ENCODE data around the gene SECTM1.
"Not testable (repeated sequence)": the region's sequence is repeated elsewhere in the genome, so short reads cannot be mapped to it uniquely, and the experiment has no call there.

SECTM1 gene

GRCh38 chr17:82333279-82334171, at the start of gene SECTM1:
SECTM1 (minus strand) TSS chr17:82333766; CDS start chr17:82327240, 6,526 bp downstream.
- DNase-seq: no peak

GRCh38 chr17:82382933-82383255, 49.3 kb upstream of the SECTM1 start:
- no peak for DNase-seq

GRCh38 chr17:82382220-82382932, 48.8 kb upstream of the SECTM1 start:
- not testable (repeated sequence) for DNase-seq

DNA sequence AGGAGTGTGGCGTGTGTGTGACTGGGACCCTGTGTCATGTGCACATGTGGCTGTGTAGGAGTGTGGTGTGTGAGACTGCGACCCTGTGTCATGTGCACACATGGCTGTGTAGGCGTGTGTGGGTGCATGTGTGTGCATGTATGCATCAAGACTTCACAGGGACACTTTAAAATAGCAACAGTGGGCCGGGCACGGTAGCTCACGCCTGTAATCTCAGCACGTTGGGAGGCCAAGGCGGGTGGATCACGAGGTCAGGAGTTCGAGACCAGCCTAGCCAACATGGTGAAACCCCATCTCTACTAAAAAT, 48.1 kb upstream of the SECTM1 start:
- DNase-seq: not testable (repeated sequence)

DNA sequence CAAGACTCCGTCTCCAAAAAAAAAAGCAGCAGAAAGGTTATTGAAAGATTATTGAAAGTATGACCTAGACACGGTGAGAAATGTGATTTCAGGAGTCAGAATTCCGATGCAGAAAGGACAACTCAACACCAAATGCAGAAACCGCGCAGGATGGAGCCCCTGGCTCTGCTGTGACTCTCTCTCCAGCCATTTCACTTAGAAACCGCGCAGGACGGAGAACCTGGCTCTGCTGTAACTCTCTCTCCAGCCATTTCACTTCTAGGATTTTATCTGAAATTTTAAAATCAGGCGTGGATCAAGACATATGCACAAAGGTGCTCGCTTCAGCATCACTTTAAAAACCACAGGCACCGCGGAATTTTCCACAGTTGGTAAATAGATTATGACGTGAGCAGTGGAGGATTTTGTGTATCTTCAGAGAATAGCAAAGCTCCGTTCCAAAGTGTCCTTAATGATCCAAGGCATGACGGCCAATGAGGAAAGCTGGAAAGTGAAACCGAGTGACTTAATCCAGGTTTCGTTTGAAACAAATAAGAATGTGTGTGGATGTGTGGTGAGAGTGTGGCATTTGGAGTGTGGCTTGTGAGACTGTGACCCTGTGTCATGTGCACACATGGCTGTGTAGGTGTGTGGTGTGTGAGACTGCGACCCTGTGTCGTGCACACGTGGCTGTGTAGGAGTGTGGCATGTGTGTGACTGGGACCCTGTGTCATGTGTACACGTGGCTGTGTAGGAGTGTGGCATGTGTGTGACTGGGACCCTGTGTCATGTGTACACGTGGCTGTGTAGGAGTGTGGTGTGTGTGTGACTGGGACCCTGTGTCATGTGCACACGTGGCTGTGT, 47.5 kb upstream of the SECTM1 start:
- DNase-seq: no peak

- no peak for DNase-seq
These were observed 45.1 kb upstream of the SECTM1 start for GRCh38 chr17:82378741-82379021.

DNA sequence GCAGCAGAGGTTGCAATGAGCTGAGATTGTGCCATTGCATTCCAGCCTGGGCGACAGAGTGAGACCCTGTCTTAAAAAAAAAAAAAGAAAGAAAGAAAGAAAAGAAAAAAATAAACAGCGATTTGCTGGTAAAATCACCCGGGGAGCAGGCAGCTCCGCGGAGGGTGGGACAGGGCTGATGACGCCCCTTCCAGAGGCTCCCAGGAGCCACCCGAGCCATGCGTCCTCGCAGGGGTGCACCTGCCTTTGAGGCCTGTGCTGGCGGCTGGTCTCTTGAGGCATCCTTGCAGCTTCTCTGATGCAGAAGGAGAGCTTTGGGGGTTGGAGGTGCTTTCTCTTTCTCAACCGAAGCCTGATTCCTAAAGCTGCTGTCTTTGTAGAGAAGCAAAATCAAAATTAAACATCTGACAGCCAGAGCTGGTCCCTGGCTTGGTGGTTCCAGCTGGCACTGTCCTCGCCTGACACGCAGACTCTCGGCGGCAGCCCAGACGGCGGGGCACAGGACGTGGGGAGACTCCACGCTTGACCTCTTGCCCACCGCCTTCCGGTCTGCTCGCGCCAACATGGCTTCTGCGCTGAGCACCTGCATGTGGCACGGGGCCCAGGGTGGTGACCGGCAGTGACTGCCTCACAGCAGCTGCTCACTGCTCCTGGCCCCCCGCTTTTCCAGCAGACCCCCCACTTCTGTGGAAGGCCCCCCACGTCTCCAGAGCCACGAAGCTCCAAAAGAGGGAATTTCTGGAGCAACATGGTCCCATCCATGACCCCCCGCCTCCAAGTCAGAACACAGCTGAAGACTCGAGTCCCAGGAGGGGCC, 44.6 kb upstream of the SECTM1 start:
- DNase-seq: no peak

- DNase-seq: not testable (repeated sequence)
These were observed 43.7 kb upstream of the SECTM1 start for GRCh38 chr17:82377294-82377693.

DNA sequence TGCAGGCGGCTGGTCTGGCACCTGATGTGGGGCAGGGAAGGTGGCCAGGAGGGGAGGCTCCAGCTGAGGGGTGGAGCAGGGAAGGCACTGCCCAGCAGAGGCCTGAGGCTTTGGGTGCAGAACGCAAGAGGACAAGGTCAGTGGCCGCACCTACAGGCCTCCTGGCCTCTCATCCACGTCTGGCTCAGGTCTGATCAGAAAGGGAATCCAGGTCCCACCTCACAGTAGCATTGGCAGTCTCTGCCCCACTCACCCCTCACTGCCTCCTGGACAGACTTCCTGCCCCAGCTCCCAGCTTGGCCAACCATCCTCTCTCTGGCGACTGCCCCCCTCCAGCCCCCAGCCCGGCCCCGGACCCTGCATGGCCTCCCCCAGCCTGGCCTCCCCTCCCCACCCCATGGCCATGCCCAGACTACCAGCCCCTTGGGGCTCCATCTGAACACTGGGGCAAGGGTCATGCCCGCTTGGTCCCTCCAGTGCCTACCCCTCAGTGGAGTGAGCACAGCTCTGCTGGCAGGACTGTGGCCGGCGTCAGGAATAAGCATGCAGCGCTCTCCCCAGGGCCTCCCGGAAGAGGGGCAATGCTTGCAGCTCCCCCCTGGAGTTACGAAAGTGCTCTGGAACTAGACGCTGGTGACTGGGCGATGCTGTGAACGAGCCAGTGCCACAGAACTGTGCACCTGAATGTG, 42.6 kb upstream of the SECTM1 start:
- no peak for DNase-seq

DNA sequence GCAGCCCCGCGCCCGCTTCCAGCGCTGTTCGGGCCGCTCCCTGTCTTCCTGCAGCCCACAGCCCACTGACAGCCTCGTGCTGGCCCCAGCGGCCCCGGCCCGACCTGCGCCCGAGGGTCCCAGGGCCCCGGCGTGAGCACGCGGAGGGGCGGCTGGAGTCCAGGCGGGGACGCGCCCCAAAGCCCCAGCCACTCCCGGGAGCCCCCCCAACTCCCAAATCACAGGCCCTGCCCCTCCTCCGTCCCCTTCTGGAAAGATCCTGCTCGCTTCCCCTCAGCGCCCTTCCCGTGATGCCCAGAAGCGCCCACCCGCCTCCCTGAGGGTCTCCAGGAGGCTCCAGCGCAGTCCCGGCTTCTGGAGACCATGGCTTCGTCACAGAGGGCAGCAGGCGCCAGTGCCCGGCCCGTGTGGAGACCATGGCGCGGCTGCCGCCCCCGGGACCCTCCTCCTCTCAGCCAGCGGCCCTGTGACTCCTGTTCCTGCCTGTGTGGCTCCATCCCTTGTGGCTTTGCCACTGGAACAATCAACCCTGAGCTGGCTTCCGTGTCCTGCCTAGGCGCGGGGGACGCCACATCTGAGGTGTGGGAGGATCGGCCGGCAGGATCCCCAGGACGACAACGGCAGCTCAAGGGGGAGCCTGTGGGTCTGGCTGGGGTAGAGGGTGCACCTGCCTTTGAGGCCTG, 41.9 kb upstream of the SECTM1 start:
- no peak for DNase-seq

DNA sequence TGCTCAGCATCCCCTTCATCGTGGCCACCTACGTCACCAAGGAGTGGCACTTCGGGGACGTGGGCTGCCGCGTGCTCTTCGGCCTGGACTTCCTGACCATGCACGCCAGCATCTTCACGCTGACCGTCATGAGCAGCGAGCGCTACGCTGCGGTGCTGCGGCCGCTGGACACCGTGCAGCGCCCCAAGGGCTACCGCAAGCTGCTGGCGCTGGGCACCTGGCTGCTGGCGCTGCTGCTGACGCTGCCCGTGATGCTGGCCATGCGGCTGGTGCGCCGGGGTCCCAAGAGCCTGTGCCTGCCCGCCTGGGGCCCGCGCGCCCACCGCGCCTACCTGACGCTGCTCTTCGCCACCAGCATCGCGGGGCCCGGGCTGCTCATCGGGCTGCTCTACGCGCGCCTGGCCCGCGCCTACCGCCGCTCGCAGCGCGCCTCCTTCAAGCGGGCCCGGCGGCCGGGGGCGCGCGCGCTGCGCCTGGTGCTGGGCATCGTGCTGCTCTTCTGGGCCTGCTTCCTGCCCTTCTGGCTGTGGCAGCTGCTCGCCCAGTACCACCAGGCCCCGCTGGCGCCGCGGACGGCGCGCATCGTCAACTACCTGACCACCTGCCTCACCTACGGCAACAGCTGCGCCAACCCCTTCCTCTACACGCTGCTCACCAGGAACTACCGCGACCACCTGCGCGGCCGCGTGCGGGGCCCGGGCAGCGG, 41.2 kb upstream of the SECTM1 start:
- DNase-seq: no peak

DNA sequence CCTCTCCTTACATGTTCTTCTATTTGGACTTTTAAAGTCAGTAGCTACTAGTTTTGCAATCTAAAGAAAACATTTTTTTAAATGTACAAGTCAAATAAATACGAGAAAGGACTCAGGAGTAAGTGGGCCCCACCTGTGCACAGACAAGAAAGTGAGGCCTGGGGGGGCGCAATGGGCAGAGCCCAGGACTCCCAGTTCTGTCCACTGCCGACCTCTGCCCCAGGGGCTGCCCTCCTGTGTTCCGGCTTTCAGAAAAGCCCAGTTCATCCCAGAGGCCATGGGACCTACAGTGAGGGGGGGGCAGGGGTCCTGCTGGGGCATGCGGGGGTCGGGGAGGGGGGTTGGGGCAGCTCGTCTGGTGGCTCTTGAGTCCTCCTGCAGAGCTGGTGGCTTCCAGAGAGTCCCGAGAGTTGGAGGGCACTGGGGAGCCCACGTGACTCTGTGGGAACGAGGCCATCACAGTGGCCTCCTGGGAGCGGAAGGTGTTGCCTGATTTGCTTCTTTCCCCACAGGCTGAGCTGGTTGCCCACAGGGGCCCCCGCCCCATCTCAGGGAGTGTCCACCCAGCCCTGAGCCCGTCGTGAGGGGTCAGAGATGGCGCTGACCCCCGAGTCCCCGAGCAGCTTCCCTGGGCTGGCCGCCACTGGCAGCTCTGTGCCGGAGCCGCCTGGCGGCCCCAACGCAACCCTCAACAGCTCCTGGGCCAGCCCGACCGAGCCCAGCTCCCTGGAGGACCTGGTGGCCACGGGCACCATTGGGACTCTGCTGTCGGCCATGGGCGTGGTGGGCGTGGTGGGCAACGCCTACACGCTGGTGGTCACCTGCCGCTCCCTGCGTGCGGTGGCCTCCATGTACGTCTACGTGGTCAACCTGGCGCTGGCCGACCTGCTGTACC, 40.4 kb upstream of the SECTM1 start:
- DNase-seq: no peak

GRCh38 chr17:82373072-82373452, 39.5 kb upstream of the SECTM1 start:
- DNase-seq: not testable (repeated sequence)

DNA sequence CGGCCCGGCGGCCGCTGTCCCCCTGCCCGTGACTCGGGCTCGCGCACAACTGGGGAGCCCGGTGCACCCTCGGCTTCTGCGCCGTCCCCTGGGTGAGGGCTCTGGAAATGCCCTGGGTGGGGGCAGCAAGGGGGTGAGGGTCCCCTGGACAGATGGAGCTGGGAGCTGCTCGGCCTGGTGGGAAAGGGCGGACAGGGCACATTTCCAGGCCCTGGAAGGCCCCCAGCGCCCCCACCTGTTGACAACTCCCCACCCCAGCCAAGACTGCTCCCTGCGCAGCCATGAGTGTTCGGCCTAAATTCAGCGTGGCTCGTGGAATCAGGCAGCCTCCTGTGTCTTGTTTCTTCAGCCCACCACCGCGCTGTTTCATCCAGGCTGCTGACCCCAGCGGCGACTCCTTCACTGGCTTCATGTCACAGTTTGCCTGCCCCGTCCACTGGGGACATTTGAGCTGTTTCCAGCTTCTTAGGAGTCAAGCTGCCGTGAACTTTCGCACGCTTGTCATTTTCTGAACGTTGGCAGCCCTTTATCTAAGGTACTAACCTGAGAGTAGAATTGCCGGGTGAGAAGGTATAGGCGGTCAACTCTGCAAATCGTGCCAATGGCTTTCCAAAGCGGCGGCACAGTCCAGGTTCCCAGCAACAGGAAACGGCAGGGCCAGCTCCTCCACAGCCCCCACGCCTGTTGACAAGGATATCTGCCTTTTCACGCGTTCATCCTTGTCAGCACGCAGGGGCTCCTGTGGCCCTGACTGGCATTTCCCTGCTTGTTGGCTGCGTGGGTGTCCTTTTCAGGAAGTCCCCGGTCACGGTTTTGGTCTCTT, 38.9 kb upstream of the SECTM1 start:
- DNase-seq: no peak

DNA sequence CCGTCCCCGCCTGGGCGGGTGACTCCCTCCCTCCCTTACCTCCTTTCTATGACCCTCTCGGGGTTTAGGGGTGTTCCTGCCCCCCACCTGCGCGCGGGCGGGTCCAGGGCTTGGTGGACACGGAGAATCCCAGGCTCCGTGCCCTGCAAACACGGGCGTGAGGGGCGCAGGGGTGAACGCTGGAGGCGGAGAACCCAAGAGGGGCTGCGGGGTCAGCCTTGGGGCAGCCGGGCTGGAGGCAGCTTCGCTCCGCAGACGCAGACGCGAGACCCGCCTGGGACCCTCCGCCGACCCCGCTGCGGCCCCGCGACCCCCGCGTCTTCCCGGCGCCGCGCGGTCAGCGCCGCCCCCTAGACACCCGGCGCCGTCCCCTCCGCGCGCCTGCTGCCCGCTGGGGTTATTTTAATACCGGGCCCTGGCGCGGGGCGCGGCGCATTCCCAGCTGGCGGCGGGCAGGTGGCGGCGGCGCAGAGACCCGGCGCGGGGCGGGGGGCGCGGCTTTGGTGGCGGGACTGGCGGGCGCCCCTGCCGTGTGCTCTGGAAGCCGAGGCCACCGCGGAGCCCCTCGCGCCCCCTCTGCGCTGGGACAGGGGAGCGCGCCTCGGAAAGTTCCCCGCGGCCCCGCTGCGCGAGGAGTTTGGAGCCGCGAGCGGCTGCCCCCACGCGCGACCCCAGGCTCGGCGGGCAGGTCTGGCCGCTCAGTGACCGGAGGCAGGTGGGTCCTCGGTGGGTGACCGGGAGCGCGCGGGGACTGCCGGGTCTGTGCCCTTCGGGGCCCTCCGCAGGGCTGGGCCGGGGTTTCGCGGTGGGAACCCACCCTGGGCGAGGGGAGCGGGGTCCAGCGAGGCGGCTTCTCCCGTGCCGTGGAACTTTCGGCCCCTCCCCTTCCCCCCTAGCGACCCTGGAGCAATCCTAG, 38.0 kb upstream of the SECTM1 start, which contains the start of gene UTS2R:
Gene UTS2R, plus strand, starts transcription at position 433 of the 916 bp plus-strand sequence. CDS start 2,560 bp downstream, outside the sequence.
- DNase-seq: no peak

GRCh38 chr17:82370471-82371332, 37.1 kb upstream of the SECTM1 start:
- DNase-seq: no peak

GRCh38 chr17:82369211-82369610, 35.6 kb upstream of the SECTM1 start:
- DNase-seq: no peak

All from SHP77 (cell line).